Muscle layer of colon (tissue), 2 donors: ENCODE data around the gene CSN3.
"Not testable (repeated sequence)": the region's sequence is repeated elsewhere in the genome, so short reads cannot be mapped to it uniquely, and the experiment has no call there.

Experiments used
- H3K27ac ChIP-seq: one replicate; pipeline ENCODE4 v1.7.0; 2013; ENCODE audit warnings: low read depth, mild to moderate bottlenecking, low read length, moderate library complexity
- H3K27me3 ChIP-seq, 2 donors: one replicate each; pipeline ENCODE4 v1.7.0; 2013; ENCODE audit warnings: low read length in 2 of 2, mild to moderate bottlenecking in 2 of 2; ENCODE audit not compliant: insufficient read depth in 2 of 2, control insufficient read depth in 1 of 2
- H3K36me3 ChIP-seq: one replicate; pipeline ENCODE4 v1.7.0; 2013; ENCODE audit warnings: mild to moderate bottlenecking, low read length; ENCODE audit not compliant: insufficient read depth
- H3K4me1 ChIP-seq: one replicate; pipeline ENCODE4 v1.7.0; 2013; ENCODE audit warnings: mild to moderate bottlenecking, low read length; ENCODE audit not compliant: insufficient read depth
- H3K4me3 ChIP-seq, 2 donors: one replicate each; pipeline ENCODE4 v1.7.0; 2013; ENCODE audit warnings: low read length in 2 of 2, low read depth in 1 of 2, mild to moderate bottlenecking in 1 of 2, moderate library complexity in 1 of 2
- H3K9ac ChIP-seq: one replicate; pipeline ENCODE4 v1.7.0; 2013; ENCODE audit warnings: low read length
- H3K9me3 ChIP-seq: one replicate; pipeline ENCODE4 v1.7.0; 2013; ENCODE audit warnings: mild to moderate bottlenecking, low read length
- donor health status: abdominal sarcoma.
- donor health status: Adenocarcinoma of cecum.

CSN3 gene, protein sequence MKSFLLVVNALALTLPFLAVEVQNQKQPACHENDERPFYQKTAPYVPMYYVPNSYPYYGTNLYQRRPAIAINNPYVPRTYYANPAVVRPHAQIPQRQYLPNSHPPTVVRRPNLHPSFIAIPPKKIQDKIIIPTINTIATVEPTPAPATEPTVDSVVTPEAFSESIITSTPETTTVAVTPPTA

DNA sequence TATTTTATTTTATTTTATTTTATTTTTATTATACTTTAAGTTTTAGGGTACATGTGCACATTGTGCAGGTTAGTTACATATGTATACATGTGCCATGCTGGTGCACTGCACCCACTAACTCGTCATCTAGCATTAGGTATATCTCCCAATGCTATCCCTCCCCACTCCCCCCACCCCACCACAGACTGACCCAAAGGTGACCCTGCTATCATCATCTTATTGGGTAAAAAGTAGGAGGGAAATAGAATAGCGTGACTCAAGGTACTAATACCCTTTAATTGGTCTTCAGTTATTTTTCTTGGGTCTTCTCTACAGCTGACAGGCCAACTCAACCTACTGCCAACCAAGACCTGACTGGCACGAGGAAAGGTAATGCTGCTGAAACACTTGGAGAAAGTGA lies at the start of gene CSN3:
Gene CSN3 (plus strand): TSS at position 301 of the 400 bp plus-strand sequence. CDS start 2,223 bp downstream, outside the sequence.
- H3K4me1 ChIP-seq, H3K9ac ChIP-seq, H3K27ac ChIP-seq, H3K4me3 ChIP-seq, H3K36me3 ChIP-seq, H3K9me3 ChIP-seq, H3K27me3 ChIP-seq: not testable (repeated sequence)

DNA sequence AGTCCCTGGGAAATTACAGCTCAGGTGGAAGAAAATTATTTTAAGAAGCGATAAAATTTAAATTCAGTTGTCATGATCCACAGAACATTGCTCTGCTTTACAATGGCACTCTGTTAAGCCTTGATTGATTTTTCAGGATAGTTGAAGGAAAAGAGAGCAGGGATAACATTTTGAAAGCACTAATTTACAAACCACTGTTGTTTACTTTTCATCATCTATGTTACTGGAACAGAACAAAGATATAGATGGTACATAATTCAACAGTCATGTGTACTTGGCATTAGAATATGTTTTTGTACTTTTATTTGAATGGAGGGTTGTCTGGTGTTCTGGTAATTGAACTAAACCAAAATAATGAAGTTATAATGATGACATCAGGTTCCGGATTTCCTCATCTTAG lies 49.5 kb upstream of the CSN3 start:
- H3K27ac ChIP-seq = no peak overlapping the region

DNA sequence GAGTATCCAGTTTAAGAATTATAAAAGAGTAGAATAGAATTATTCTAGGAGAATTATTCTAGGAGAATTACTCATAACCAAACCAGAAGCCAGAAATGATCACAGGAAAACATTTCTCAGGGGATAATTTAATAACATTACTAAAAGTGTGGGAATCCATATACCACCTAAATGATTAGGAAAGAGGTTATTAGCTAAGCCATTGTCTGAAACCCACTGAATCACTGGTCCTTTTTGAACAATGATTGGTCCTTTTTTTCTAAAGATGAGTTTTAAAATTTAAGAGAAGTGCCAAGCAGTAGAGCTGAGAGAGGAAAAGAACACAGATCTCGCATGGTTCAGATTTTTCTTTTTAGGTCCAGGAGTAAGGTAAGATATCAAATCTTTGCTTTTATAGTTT lies 47.0 kb upstream of the CSN3 start, which contains the start of gene ODAM:
Gene ODAM (plus strand): TSS at position 301 of the 400 bp plus-strand sequence. CDS start 819 bp downstream, outside the sequence.
- no peaks in the 10 kb centered on the region for H3K27me3 ChIP-seq
- H3K4me1 ChIP-seq = no peaks in the 10 kb centered on the region
- no peaks in the 10 kb centered on the region for H3K36me3 ChIP-seq
- no peak within 1 kb of the TSS for H3K4me3 ChIP-seq
- no peaks in the 10 kb centered on the region for H3K9me3 ChIP-seq
- no peak within 1 kb of the TSS for H3K9ac ChIP-seq
- H3K27ac ChIP-seq = no peak within 1 kb of the TSS

More for the DNA sequence above, 49.5 kb upstream of the CSN3 start:
- Histone ChIP-seq H3K36me3 (no peaks in the 10 kb centered on the region), H3K27me3 (no peaks in the 10 kb centered on the region), H3K9me3 (no peaks in the 10 kb centered on the region), H3K4me1 (no peaks in the 10 kb centered on the region), H3K9ac (no peak overlapping the region), H3K4me3 (no peak overlapping the region)

DNA sequence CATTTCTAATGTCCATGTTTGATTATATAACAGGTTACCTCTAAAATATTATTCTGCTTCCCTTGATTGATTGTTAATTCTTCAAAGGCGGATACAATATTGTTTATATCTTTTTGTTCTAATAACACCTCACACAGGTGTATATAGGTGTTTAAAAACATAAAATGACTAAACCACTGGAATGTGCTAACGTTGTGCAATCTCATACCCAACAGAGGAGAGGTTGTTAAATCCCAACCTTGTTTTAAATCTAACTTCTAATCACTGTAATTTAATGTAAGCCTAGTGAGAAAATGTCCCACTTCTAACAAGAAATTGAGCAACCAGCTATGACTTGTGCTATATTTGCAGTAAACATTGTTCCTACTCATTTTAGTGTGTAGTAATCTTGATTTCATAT lies 45.5 kb upstream of the CSN3 start:
- H3K4me3 ChIP-seq = no peak overlapping the region
- no peaks in the 10 kb centered on the region for H3K27me3 ChIP-seq
- no peaks in the 10 kb centered on the region for H3K4me1 ChIP-seq
- H3K9ac ChIP-seq = no peak overlapping the region
- H3K9me3 ChIP-seq = no peaks in the 10 kb centered on the region
- H3K27ac ChIP-seq = no peak overlapping the region
- no peaks in the 10 kb centered on the region for H3K36me3 ChIP-seq

DNA sequence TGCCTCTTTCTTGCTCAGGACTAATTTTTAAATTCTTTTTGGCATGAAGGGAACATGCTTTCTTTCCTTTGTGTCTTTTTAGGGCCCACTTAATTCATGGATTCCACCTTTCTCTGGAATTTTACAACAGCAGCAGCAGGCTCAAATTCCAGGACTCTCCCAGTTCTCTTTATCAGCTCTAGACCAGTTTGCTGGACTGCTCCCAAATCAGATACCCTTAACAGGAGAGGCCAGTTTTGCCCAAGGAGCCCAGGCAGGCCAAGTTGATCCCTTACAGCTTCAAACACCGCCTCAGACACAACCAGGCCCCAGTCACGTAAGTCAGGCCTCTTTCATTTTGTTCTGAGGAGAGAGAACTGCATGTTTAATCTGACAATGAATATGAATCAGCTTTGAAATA lies 44.6 kb upstream of the CSN3 start:
- Histone ChIP-seq H3K9ac (no peak overlapping the region), H3K27me3 (no peaks in the 10 kb centered on the region), H3K27ac (no peak overlapping the region), H3K36me3 (no peaks in the 10 kb centered on the region), H3K4me1 (no peaks in the 10 kb centered on the region), H3K9me3 (no peaks in the 10 kb centered on the region), H3K4me3 (no peak overlapping the region)

DNA sequence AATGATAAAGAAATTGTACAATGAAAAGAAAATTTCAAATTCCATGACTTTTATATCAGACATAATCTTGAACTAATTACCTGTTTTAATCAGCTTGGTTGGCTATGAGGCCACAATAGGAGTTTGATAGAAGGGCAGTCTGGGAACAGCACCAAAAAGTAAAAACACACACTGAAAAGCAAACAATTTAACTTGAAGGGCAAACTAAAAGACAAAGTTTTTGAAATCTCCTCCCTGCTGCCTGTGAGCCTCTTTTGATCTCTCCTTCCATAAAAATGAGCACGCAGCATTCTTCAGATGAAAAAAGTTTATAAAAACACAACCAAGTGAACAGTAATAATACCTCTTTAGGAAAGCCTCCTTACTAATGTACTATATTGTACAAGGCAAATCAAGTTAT lies 38.8 kb upstream of the CSN3 start:
- H3K4me1 ChIP-seq = no peaks in the 10 kb centered on the region
- no peak overlapping the region for H3K27ac ChIP-seq
- H3K27me3 ChIP-seq = no peaks in the 10 kb centered on the region
- no peaks in the 10 kb centered on the region for H3K9me3 ChIP-seq
- H3K36me3 ChIP-seq = no peaks in the 10 kb centered on the region
- H3K4me3 ChIP-seq = no peak overlapping the region
- no peak overlapping the region for H3K9ac ChIP-seq

DNA sequence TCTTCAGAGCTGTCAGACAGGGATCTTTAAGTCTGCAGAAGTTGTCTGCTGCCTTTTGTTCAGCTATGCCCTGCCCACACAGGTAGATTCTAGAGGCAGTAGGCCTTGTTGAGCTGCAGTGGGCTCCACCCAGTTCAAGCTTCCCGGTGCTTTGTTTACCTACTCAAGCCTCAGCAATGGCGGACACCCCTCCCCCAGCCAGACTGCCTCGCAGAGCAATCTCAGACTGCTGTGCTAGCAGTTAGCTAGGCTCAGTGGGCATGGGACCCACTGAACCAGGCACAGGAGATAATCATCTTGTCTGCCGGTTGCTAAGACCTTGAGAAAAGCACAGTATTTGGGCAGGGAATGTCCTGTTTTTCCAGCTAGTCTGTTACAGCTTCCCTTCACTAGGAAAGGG lies 29.6 kb upstream of the CSN3 start:
- H3K9ac ChIP-seq, H3K9me3 ChIP-seq, H3K4me1 ChIP-seq, H3K27me3 ChIP-seq, H3K36me3 ChIP-seq, H3K4me3 ChIP-seq, H3K27ac ChIP-seq: not testable (repeated sequence)

DNA sequence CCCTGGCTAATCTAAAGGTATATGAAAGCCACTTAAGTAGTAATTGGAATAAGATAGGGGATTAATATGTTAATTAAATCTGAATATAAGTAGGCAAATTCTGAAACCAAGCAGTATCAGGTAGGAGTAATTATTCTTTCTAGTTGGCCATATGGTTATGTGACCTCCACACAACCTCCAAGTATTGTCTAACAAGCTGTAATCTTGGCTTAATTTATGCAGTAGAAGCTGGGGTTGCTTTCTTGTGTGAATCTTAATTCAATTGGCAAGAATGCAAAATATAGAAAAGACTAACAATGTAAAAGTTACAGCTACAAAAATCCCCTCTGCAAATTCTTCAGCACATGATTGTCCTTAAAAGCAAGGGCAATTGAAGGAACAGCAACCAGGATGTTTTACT lies 26.3 kb upstream of the CSN3 start:
- not testable (repeated sequence) for H3K4me1 ChIP-seq, H3K36me3 ChIP-seq, H3K27ac ChIP-seq

DNA sequence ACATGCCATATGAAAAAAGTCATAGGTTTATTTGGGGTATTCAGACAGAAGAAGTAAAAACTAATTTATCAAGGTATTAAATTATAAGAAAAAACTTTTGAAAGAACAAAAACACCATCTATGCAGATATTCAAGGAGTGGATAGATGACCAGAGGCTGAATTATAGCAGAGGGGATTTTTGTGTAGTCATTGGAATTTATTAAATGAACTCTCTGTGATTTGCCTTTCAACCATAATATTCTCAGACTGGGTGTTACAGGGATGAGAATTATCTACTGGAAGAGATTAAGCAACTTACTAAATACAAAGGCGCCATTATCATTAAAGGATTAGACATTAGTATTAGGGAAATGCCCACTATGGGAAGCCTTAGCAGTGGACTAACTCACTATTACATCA lies 25.8 kb upstream of the CSN3 start:
- not testable (repeated sequence) for H3K9ac ChIP-seq, H3K27me3 ChIP-seq, H3K4me3 ChIP-seq, H3K9me3 ChIP-seq, H3K27ac ChIP-seq, H3K36me3 ChIP-seq, H3K4me1 ChIP-seq

More for the DNA sequence above, 26.3 kb upstream of the CSN3 start:
- not testable (repeated sequence) for H3K4me3 ChIP-seq, H3K27me3 ChIP-seq, H3K9me3 ChIP-seq, H3K9ac ChIP-seq

DNA sequence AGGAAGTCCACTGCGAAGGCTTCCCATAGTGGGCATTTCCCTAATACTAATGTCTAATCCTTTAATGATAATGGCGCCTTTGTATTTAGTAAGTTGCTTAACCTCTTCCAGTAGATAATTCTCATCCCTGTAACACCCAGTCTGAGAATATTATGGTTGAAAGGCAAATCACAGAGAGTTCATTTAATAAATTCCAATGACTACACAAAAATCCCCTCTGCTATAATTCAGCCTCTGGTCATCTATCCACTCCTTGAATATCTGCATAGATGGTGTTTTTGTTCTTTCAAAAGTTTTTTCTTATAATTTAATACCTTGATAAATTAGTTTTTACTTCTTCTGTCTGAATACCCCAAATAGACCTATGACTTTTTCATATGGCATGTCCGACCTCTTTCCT lies 21.0 kb upstream of the CSN3 start:
- not testable (repeated sequence) for H3K27ac ChIP-seq, H3K36me3 ChIP-seq, H3K9me3 ChIP-seq, H3K4me1 ChIP-seq, H3K27me3 ChIP-seq, H3K4me3 ChIP-seq, H3K9ac ChIP-seq

DNA sequence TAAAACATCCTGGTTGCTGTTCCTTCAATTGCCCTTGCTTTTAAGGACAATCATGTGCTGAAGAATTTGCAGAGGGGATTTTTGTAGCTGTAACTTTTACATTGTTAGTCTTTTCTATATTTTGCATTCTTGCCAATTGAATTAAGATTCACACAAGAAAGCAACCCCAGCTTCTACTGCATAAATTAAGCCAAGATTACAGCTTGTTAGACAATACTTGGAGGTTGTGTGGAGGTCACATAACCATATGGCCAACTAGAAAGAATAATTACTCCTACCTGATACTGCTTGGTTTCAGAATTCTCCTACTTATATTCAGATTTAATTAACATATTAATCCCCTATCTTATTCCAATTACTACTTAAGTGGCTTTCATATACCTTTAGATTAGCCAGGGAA lies 20.6 kb upstream of the CSN3 start:
- H3K27me3 ChIP-seq, H3K27ac ChIP-seq, H3K4me3 ChIP-seq, H3K4me1 ChIP-seq, H3K9me3 ChIP-seq, H3K9ac ChIP-seq, H3K36me3 ChIP-seq: not testable (repeated sequence)

DNA sequence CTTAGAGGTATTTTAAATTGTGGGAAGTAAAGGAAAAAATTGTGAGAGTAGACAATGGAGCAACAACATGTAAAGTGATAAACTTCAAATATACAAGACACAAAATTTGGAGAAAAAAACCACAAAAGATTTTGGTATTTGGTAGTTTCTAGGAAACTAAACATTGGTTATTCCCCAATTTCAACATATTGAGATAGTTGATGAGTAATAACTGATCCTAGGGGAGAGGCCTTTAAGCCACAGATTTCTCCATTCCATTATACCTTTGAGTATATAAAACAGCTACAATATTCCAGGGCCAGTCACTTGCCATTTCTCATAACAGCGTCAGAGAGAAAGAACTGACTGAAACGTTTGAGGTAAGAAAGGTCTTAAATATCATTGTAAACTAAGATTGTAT lies 16.6 kb upstream of the CSN3 start, which contains the start of gene FDCSP:
Gene FDCSP (plus strand): TSS at position 301 of the 400 bp plus-strand sequence. CDS start 5,071 bp downstream, outside the sequence.
- H3K27ac ChIP-seq = no peak within 1 kb of the TSS
- no peaks in the 10 kb centered on the region for H3K4me1 ChIP-seq
- H3K36me3 ChIP-seq = no peaks in the 10 kb centered on the region
- no peaks in the 10 kb centered on the region for H3K27me3 ChIP-seq
- H3K9me3 ChIP-seq = no peaks in the 10 kb centered on the region
- no peak within 1 kb of the TSS for H3K9ac ChIP-seq
- no peak within 1 kb of the TSS for H3K4me3 ChIP-seq
